ENCODE results near the gene PRRT1B. TPM values are rescaled to one million over a fixed set of nuclear protein-coding genes. Genes with fewer than 3 reads are reported as not detected.
"Not testable (repeated sequence)": the region's sequence is repeated elsewhere in the genome, so short reads cannot be mapped to it uniquely, and the experiment has no call there.

PRRT1B gene
- total RNA-seq, 4 donors from 2014 or later: 0.94 to 3.9 TPM; not detected in 2

- no peak overlapping the region for H3K27ac ChIP-seq
- no peak for DNase-seq
- H3K9me3 ChIP-seq: no peaks in the 10 kb centered on the region
- no peak for TF ChIP-seq CTCF (IDR thresholded peaks at IDR 0.05)
- no peak for TF ChIP-seq POLR2A (IDR thresholded peaks at IDR 0.05)
- no peaks in the 10 kb centered on the region for H3K27me3 ChIP-seq
- peaks cover 0 to 83% (median 0%) of the 10 kb centered on the region in 3 donors for H3K36me3 ChIP-seq
- no peaks in the 10 kb centered on the region for H3K4me1 ChIP-seq
- H3K4me3 ChIP-seq: no peak overlapping the region
Measured at GRCh38 chr9:131511880-131512279, 33.4 kb upstream of the PRRT1B start.

GRCh38 chr9:131513177-131513576 lies 32.1 kb upstream of the PRRT1B start:
- H3K36me3 ChIP-seq: peaks cover 0 to 84% (median 0%) of the 10 kb centered on the region in 3 donors
- TF ChIP-seq POLR2A (IDR thresholded peaks at IDR 0.05): no peak
- TF ChIP-seq CTCF (IDR thresholded peaks at IDR 0.05): no peak

GRCh38 chr9:131515559-131516031 lies 29.7 kb upstream of the PRRT1B start:
- not testable (repeated sequence) for H3K27me3 ChIP-seq, H3K4me1 ChIP-seq, H3K27ac ChIP-seq, H3K9me3 ChIP-seq, DNase-seq, H3K4me3 ChIP-seq
- peaks cover 0 to 88% (median 0%) of the 10 kb centered on the region in 3 donors for H3K36me3 ChIP-seq

More at GRCh38 chr9:131513177-131513576, 32.1 kb upstream of the PRRT1B start:
- Histone ChIP-seq H3K4me3 (no peak overlapping the region), H3K27me3 (no peaks in the 10 kb centered on the region), H3K27ac (no peak overlapping the region), H3K9me3 (no peaks in the 10 kb centered on the region), H3K4me1 (no peaks in the 10 kb centered on the region)
- DNase-seq: no peak

GRCh38 chr9:131516100-131516499 lies 29.2 kb upstream of the PRRT1B start:
- Histone ChIP-seq H3K9me3 (no peaks in the 10 kb centered on the region), H3K36me3 (peaks cover 0 to 88% (median 0%) of the 10 kb centered on the region in 3 donors), H3K27me3 (no peaks in the 10 kb centered on the region), H3K27ac (no peak overlapping the region), H3K4me3 (no peak overlapping the region), H3K4me1 (no peaks in the 10 kb centered on the region)
- DNase-seq: no peak
- TF ChIP-seq CTCF (IDR thresholded peaks at IDR 0.05) (no peak), POLR2A (IDR thresholded peaks at IDR 0.05) (no peak)

- Histone ChIP-seq H3K9me3 (no peaks in the 10 kb centered on the region), H3K27ac (no peak overlapping the region), H3K4me3 (no peak overlapping the region), H3K27me3 (no peaks in the 10 kb centered on the region), H3K36me3 (peaks cover 0 to 89% (median 0%) of the 10 kb centered on the region in 3 donors), H3K4me1 (no peaks in the 10 kb centered on the region)
- TF ChIP-seq CTCF (IDR thresholded peaks at IDR 0.05): no peak
- no peak for TF ChIP-seq POLR2A (IDR thresholded peaks at IDR 0.05)
- no peak for DNase-seq
Measured at GRCh38 chr9:131516930-131517329, 28.4 kb upstream of the PRRT1B start.

- TF ChIP-seq POLR2A (IDR thresholded peaks at IDR 0.05): no peak
- TF ChIP-seq CTCF (IDR thresholded peaks at IDR 0.05): no peak
- H3K36me3 ChIP-seq: peaks cover 0 to 89% (median 0%) of the 10 kb centered on the region in 3 donors
- no peak for DNase-seq
Measured at GRCh38 chr9:131517761-131518190, 27.5 kb upstream of the PRRT1B start.

More at GRCh38 chr9:131517761-131518190, 27.5 kb upstream of the PRRT1B start:
- H3K27ac ChIP-seq: no peak overlapping the region
- H3K4me3 ChIP-seq: no peak overlapping the region
- H3K27me3 ChIP-seq: no peaks in the 10 kb centered on the region
- H3K9me3 ChIP-seq: no peaks in the 10 kb centered on the region
- no peaks in the 10 kb centered on the region for H3K4me1 ChIP-seq
